ENCODE data around the gene SNAP47.
A peak's percentile ranks its signal among the peaks of the same experiment; 100 is the strongest.

Gene SNAP47

GRCh38 chr1:227786673-227787512 lies 51.7 kb downstream of the SNAP47 start:
- no peak for DNase-seq

GRCh38 chr1:227787513-227788270 lies 52.5 kb downstream of the SNAP47 start:
- peak; percentile 76 for DNase-seq

GRCh38 chr1:227788271-227789083 lies 53.2 kb downstream of the SNAP47 start:
- DNase-seq = peak; percentile 55

DNA sequence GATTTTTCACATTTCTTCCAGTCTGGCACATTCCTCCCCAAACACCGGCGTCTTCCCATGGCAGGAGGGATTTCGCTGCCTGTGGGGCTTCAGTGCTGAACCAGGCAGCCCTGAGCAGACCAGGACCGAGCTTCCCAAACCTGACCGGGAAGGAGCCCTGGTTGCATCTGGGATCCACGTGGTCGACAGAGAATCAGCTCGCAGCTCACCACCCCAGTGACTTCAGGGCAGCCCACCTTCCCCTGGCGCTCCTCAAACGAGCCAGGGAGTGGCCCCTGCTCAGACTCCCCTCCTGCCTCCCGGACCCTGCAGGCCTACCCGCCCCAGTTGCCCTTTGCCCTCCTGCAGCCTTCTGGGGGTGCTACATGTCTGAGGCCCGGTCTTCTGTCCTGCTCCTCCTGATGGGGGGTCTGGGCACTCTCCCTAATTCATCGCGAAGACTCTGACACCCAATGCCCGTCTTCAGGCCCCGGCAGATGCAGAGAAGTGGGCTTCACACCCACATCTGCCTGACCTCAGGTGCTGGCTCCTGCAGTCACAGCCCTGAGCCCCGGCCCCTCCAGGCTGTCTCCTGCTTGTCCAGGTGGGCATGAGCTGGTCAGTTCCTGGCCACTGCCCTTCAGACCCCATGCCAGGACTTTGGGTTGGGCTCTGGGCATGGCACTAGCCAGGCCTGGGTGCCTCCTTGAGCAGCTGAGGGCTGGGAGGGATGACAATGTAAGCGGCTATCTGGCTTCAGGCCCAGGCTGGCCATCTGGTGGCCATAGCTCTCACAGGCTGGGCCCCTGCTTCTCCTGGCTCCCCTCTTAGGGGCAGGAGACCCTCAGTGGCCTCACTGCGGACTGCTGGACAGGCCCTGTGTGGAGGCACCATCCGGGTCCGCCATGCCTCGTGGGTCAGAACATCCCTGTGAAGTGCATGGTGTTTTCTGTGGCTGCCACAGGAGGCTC lies 54.1 kb downstream of the SNAP47 start:
- no peak for DNase-seq

GRCh38 chr1:227790034-227790400 lies 54.8 kb downstream of the SNAP47 start:
- no peak for DNase-seq

- no peak for DNase-seq
These were observed 55.6 kb downstream of the SNAP47 start for GRCh38 chr1:227790868-227791267.

- DNase-seq = no peak
These were observed 56.3 kb downstream of the SNAP47 start for GRCh38 chr1:227791425-227792143.

- no peak for DNase-seq
These were observed 57.2 kb downstream of the SNAP47 start for GRCh38 chr1:227792216-227793078.

GRCh38 chr1:227793079-227793947 lies 58.1 kb downstream of the SNAP47 start:
- DNase-seq = no peak

GRCh38 chr1:227793948-227794816 lies 58.9 kb downstream of the SNAP47 start:
- DNase-seq = peak; percentile 15

GRCh38 chr1:227794817-227795192 lies 59.6 kb downstream of the SNAP47 start:
- no peak for DNase-seq

DNA sequence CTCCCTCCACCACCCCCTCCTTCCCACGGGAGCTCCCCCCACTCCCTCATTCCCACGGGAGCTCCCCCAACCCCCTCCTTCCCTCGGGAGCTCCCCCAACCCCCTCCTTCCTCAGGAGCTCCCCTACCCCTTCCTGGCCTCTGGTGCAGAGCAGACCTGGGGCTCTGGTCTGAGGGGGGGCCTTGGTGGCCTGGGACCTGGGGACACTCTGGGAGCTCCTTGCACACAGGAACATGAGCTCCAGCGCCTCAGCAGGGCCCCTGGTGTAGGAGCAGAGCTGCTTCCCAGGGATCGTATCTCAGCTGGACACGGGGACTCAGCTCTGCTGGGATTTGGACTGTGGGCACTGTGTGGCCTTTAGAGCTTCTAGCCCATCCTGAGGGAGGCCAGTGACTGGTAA lies 60.5 kb downstream of the SNAP47 start:
- no peak for DNase-seq

DNA sequence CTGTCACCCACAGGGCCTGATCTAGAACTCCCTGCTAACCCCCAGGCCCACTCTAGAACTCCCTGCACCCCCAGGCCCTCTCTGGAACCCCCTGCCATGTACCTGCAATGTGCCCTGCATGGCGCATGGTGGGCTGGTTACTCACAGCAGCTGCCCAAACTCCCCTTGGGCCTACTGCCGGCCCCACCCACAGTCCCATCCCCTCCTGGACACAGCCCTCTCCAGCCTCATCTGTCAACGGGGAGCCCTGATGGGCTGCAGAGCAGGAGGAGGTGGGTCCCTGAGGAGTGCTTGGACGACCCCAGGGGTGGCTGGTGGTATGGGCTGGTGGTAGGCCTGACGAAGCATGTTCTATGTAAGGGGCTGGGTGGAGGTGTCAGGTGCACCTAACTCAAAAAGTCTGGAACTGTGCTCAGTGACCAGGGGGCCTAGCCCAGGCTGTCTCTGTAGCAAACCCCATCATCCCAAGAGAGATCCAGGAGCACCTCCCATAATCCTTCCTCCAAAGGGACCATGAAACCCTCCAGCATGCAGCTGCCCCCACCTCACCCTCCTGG lies 61.2 kb downstream of the SNAP47 start:
- no peak for DNase-seq

DNA sequence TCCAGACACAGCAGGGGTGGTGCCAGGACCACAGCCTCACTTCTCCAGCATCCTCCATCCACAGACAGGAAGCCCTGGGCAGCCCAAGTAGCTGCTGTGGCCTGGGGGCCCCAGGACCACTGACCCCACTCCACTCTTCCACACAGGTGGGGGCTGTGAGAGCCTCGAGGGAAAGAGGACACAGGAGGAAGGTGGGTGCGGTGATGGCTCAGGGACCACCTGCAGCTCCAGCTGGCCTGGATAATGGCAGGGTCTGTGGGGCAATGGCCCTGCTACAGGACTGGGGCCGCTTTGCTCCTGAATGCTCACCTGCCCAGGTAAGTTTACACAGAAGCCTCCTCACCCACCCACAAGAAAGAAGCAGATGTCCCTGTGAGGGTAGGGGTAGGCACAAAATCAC lies 61.9 kb downstream of the SNAP47 start:
- DNase-seq = no peak

GRCh38 chr1:227797625-227798024 lies 62.4 kb downstream of the SNAP47 start:
- no peak for DNase-seq

- DNase-seq = no peak
These were observed 63.0 kb downstream of the SNAP47 start for GRCh38 chr1:227798078-227798802.

- no peak for DNase-seq
These were observed 64.5 kb downstream of the SNAP47 start for GRCh38 chr1:227799756-227800155.
